Measurements from ENCODE around the gene POLR1G.

POLR1G gene

GRCh38 chr19:45448425-45448756 lies 41.9 kb downstream of the POLR1G start:
- H3K4me3 ChIP-seq (ENCODE audit: control insufficient read depth, low read depth, low read length): no peak overlapping the region
- DNase-seq (ENCODE audit: low read depth): no peak
- no peak for TF ChIP-seq CTCF (conservative IDR thresholded peaks at IDR 0.05; ENCODE audit: control insufficient read depth, insufficient read depth, low read depth, low read length)

GRCh38 chr19:45448887-45449299 lies 42.4 kb downstream of the POLR1G start:
- no peak for DNase-seq (ENCODE audit: low read depth)
- no peak overlapping the region for H3K4me3 ChIP-seq (ENCODE audit: control insufficient read depth, low read depth, low read length)
- no peak for TF ChIP-seq CTCF (conservative IDR thresholded peaks at IDR 0.05; ENCODE audit: control insufficient read depth, insufficient read depth, low read depth, low read length)

GRCh38 chr19:45450012-45450333 lies 43.5 kb downstream of the POLR1G start:
- no peak for DNase-seq (ENCODE audit: low read depth)
- peak overlapping the region; percentile 56 for H3K4me3 ChIP-seq (ENCODE audit: control insufficient read depth, low read depth, low read length)
- no peak for TF ChIP-seq CTCF (conservative IDR thresholded peaks at IDR 0.05; ENCODE audit: control insufficient read depth, insufficient read depth, low read depth, low read length)

GRCh38 chr19:45451131-45451849 lies 44.8 kb downstream of the POLR1G start:
- peak; percentile 75 for DNase-seq (ENCODE audit: low read depth)
- peak overlapping the region; percentile 70 for H3K4me3 ChIP-seq (ENCODE audit: control insufficient read depth, low read depth, low read length)
- TF ChIP-seq CTCF (conservative IDR thresholded peaks at IDR 0.05; ENCODE audit: control insufficient read depth, insufficient read depth, low read depth, low read length): no peak

- DNase-seq (ENCODE audit: low read depth): no peak
- H3K4me3 ChIP-seq (ENCODE audit: control insufficient read depth, low read depth, low read length): no peak overlapping the region
- TF ChIP-seq CTCF (conservative IDR thresholded peaks at IDR 0.05; ENCODE audit: control insufficient read depth, insufficient read depth, low read depth, low read length): no peak
Measured at GRCh38 chr19:45451850-45452387, 45.5 kb downstream of the POLR1G start.

- H3K4me3 ChIP-seq (ENCODE audit: control insufficient read depth, low read depth, low read length): no peak overlapping the region
- peak; percentile 98 for DNase-seq (ENCODE audit: low read depth)
- TF ChIP-seq CTCF (conservative IDR thresholded peaks at IDR 0.05; ENCODE audit: control insufficient read depth, insufficient read depth, low read depth, low read length): no peak
Measured at GRCh38 chr19:45455707-45456499, 49.5 kb downstream of the POLR1G start.

Measured in fibroblast of mammary gland (primary cell).